GM18520 (cell line): Measurements from ENCODE around the gene CCDC167.
"Not testable (repeated sequence)": the region's sequence is repeated elsewhere in the genome, so short reads cannot be mapped to it uniquely, and the experiment has no call there.

Experiments
- ATAC-seq: cut with Tn5 transposase; IDR thresholded peaks from one replicate; pipeline ENCODE4 v1.9.1; 2021; ENCODE audit not compliant: unreplicated experiment

The CCDC167 gene

GRCh38 chr6:37511910-37512399, 12.3 kb upstream of the CCDC167 start:
- ATAC-seq, result no peak

GRCh38 chr6:37511201-37511600, 11.5 kb upstream of the CCDC167 start:
- ATAC-seq, result no peak

- ATAC-seq, result no peak
Observed at GRCh38 chr6:37507690-37508421, 8.2 kb upstream of the CCDC167 start.

GRCh38 chr6:37507077-37507476, 7.4 kb upstream of the CCDC167 start:
- ATAC-seq, result no peak

- ATAC-seq, result no peak
Observed at GRCh38 chr6:37506479-37506878, 6.8 kb upstream of the CCDC167 start.

GRCh38 chr6:37504024-37504423, 4.3 kb upstream of the CCDC167 start:
- no peak for ATAC-seq

GRCh38 chr6:37503309-37503965, 3.7 kb upstream of the CCDC167 start:
- ATAC-seq, result no peak

GRCh38 chr6:37502703-37503291, 3.1 kb upstream of the CCDC167 start:
- no peak for ATAC-seq

- no peak for ATAC-seq
Observed at GRCh38 chr6:37501632-37502491, 2.2 kb upstream of the CCDC167 start.

GRCh38 chr6:37500904-37501303, 1.2 kb upstream of the CCDC167 start:
- not testable (repeated sequence) for ATAC-seq

- ATAC-seq, result no peak
Observed at GRCh38 chr6:37500294-37500608, 558 bp upstream of the CCDC167 start.

- ATAC-seq, result no peak
Observed at GRCh38 chr6:37496951-37497885, 2.5 kb downstream of the CCDC167 start.

GRCh38 chr6:37495244-37495934, 4.3 kb downstream of the CCDC167 start:
- no peak for ATAC-seq

GRCh38 chr6:37493661-37493995, 6.1 kb downstream of the CCDC167 start:
- ATAC-seq, result no peak

GRCh38 chr6:37492991-37493660, 6.6 kb downstream of the CCDC167 start:
- ATAC-seq, result no peak

GRCh38 chr6:37492236-37492972, 7.3 kb downstream of the CCDC167 start:
- no peak for ATAC-seq

GRCh38 chr6:37491830-37492208, 7.9 kb downstream of the CCDC167 start:
- no peak for ATAC-seq

GRCh38 chr6:37491171-37491829, 8.4 kb downstream of the CCDC167 start:
- no peak for ATAC-seq
